HepG2 (cell line): ENCODE data around the gene HID1. TPM values are rescaled to one million over a fixed set of nuclear protein-coding genes. Genes with fewer than 3 reads are reported as not detected.

Experiments used
- ATF2 ChIP-seq: sonication (generic); formaldehyde crosslinking; IDR thresholded peaks from 2 replicates; pipeline ENCODE4 v1.4.0; 2020; ENCODE audit warnings: missing genetic modification reagents
- CSRNP1 ChIP-seq: sonication (generic); formaldehyde crosslinking; IDR thresholded peaks from 2 replicates; pipeline ENCODE4 v1.8.1; 2023; ENCODE audit warnings: mild to moderate bottlenecking, missing genetic modification reagents
- IKZF4 ChIP-seq: sonication (generic); formaldehyde crosslinking; IDR thresholded peaks from 2 replicates; pipeline ENCODE4 v1.5.1; 2020; ENCODE audit warnings: borderline replicate concordance, mild to moderate bottlenecking, low read depth, missing genetic modification reagents; ENCODE audit errors: not compliant biosample characterization
- MATR3 ChIP-seq: sonication (generic); formaldehyde crosslinking; IDR thresholded peaks from 2 replicates; pipeline ENCODE4 v1.4.0; 2020; ENCODE audit warnings: missing genetic modification reagents
- PATZ1 ChIP-seq: sonication (generic); formaldehyde crosslinking; IDR thresholded peaks from 2 replicates; pipeline ENCODE4 v1.4.0; 2020; ENCODE audit warnings: missing genetic modification reagents
- PHF8 ChIP-seq: sonication (generic); formaldehyde crosslinking; IDR thresholded peaks from 2 replicates; pipeline ENCODE4 v1.5.0; 2020; ENCODE audit warnings: missing genetic modification reagents
- POLR2A ChIP-seq, 2 experiments: IDR thresholded peaks; 2 replicates each; pipeline ENCODE4 v1.6.1; 2011; ENCODE audit warnings: low read depth in 2 of 2, low read length in 2 of 2, mild to moderate bottlenecking in 1 of 2, moderate library complexity in 1 of 2; ENCODE audit not compliant: insufficient read depth in 1 of 2
- TAF1 ChIP-seq: sonication (generic); formaldehyde crosslinking; IDR thresholded peaks from 2 replicates; pipeline ENCODE4 v1.4.0; 2020; ENCODE audit warnings: missing genetic modification reagents
- TBL1XR1 ChIP-seq: fragments of 150-350 bp; IDR thresholded peaks from 2 replicates; pipeline ENCODE4 v1.6.1; 2014; ENCODE audit warnings: borderline replicate concordance, low read length; ENCODE audit not compliant: partially characterized antibody
- TFDP1 ChIP-seq: IDR thresholded peaks from 2 replicates; pipeline ENCODE4 v1.6.1; 2016; ENCODE audit warnings: missing compliant biosample characterization, missing genetic modification reagents, borderline replicate concordance
- ZBTB4 ChIP-seq: sonication (generic); formaldehyde crosslinking; IDR thresholded peaks from 2 replicates; pipeline ENCODE4 v1.4.0; 2020; ENCODE audit warnings: missing genetic modification reagents, mild to moderate bottlenecking, borderline replicate concordance
- ZFX ChIP-seq: sonication (generic); formaldehyde crosslinking; IDR thresholded peaks from 2 replicates; pipeline ENCODE4 v1.4.0; 2020; ENCODE audit warnings: mild to moderate bottlenecking, low read depth, missing genetic modification reagents, moderate library complexity
- ZFY ChIP-seq: sonication (generic); formaldehyde crosslinking; IDR thresholded peaks from 2 replicates; pipeline ENCODE4 v1.4.0; 2020; ENCODE audit warnings: missing genetic modification reagents
- ZNF770 ChIP-seq: sonication (generic); formaldehyde crosslinking; IDR thresholded peaks from 2 replicates; pipeline ENCODE4 v1.5.0; 2020; ENCODE audit warnings: mild to moderate bottlenecking, missing genetic modification reagents
- ZSCAN12 ChIP-seq: sonication (generic); formaldehyde crosslinking; IDR thresholded peaks from 2 replicates; pipeline ENCODE4 v1.9.0; 2021; ENCODE audit warnings: mild to moderate bottlenecking, missing genetic modification reagents
- polyA plus RNA-seq, 8 experiments: library from polyadenylated mRNA; depleted of rRNA in 3 of 8; stranded (reverse) in 7 of 8; unstranded in 1 of 8; fragments of >200 nt; fragmentation: Illumina TruSeq in 4 of 8; extraction: Trizol in 4 of 8; gene quantifications; 2 replicates each; pipeline versions ENCODE4 v1.2.1 to v1.2.3, GENCODE V29; 2011 to 2016; ENCODE audit warnings: low read depth in 4 of 8, missing spikeins in 1 of 8, mixed read lengths in 1 of 8; ENCODE audit not compliant: insufficient read depth in 1 of 8
- total RNA-seq, 5 experiments: library from RNA; depleted of rRNA; stranded (reverse); fragments of >200 nt; fragmentation: Illumina TruSeq; extraction: Trizol; gene quantifications; 2 replicates each; pipeline ENCODE4 v1.2.3, GENCODE V29; 2016; ENCODE audit warnings: low read depth in 1 of 5

HID1 gene
- total and polyA plus RNA-seq, 2 of the 13 experiments (the other 11 are each of a cell fraction or from before 2014, with no cell fraction given): 2.1 to 10.6 TPM

GRCh38 chr17:74987418-74987908 is 14.9 kb upstream of the HID1 start, which contains the start of gene CDR2L (continued):
- TF ChIP-seq ZFX (CRISPR knock-in tag): peak; percentile 45; the same call in 1 of the 2 replicates
- 0 out of 2 replicates have a peak, but pooled peaks have one; percentile 6 for TF ChIP-seq ATF2
- TF ChIP-seq MATR3 (CRISPR knock-in tag): no peak
- 0 out of 2 replicates have a peak, but pooled peaks have one; percentile 22 for TF ChIP-seq ZSCAN12 (CRISPR knock-in tag)
- TF ChIP-seq PHF8 (CRISPR knock-in tag): no peak; the same call in 1 of the 2 replicates
- no peak; the same call in 1 of the 2 replicates for TF ChIP-seq CSRNP1
- no peak for TF ChIP-seq TBL1XR1
- TF ChIP-seq TFDP1 (CRISPR knock-in tag): peak; percentile 31; the same call in 1 of the 2 replicates
- TF ChIP-seq IKZF4 (CRISPR knock-in tag): no peak
- no peak for TF ChIP-seq ZBTB4
- peak in 1 of 2 experiments; percentile 65; a peak in 2 of 4 replicates for TF ChIP-seq POLR2A (IDR thresholded peaks at IDR 0.05; ENCODE audit: insufficient read depth in 1 of 2, low read depth in 2 of 2, low read length in 2 of 2)
- TF ChIP-seq PATZ1 (CRISPR knock-in tag): peak; percentile 31; the same call in 1 of the 2 replicates
- TF ChIP-seq ZFY (CRISPR knock-in tag): peak; percentile 65; the same call in 1 of the 2 replicates
- TF ChIP-seq ZNF770 (CRISPR knock-in tag): peak; percentile 11; the same call in 1 of the 2 replicates
- TF ChIP-seq TAF1 (CRISPR knock-in tag): no peak
